CD4-positive, alpha-beta T cell (primary cell): ENCODE measurements around the gene KCNH2. TPM values are rescaled to one million over a fixed set of nuclear protein-coding genes. Genes with fewer than 3 reads are reported as not detected.

ENCODE experiments used
- ATAC-seq: fragments of 200-7000 bp; cut with Tn5 transposase; one replicate; pipeline ENCODE4 v1.10.0; 2022; ENCODE audit warnings: mild to moderate bottlenecking; ENCODE audit not compliant: poor library complexity
- CTCF ChIA-PET: fragments of 350-600 bp; sonication (Branson Sonifier 250); formaldehyde crosslinking; loops from one replicate; lab custom pipeline; 2021; ENCODE audit warnings: antibody characterized with exemption, inconsistent platforms; lab: Charles Lee
- POLR2A ChIA-PET: fragments of 350-600 bp; sonication (Branson Sonifier 250); formaldehyde crosslinking; loops from one replicate; lab custom pipeline; 2021; ENCODE audit warnings: antibody characterized with exemption, inconsistent platforms; lab: Charles Lee
- DNase-seq, 14 experiments: peaks; one replicate each; pipeline ENCODE4 v3.0.0-alpha.2; 2013 to 2020; ENCODE audit warnings: mixed read lengths in 2 of 14
- H3K27ac ChIP-seq, 2 donors: one replicate each; pipeline versions ENCODE4 v1.5.1 to v1.7.0; 2013; ENCODE audit warnings: low read length in 2 of 2, low read depth in 1 of 2, mild to moderate bottlenecking in 1 of 2
- H3K27me3 ChIP-seq, 2 experiments: 1 replicate in 1 of 2; 2 replicates in 1 of 2; pipeline versions ENCODE4 v1.6.1 to v1.7.0; 2013; ENCODE audit warnings: low read length in 2 of 2, control low read depth in 1 of 2, mild to moderate bottlenecking in 1 of 2, moderate library complexity in 1 of 2; ENCODE audit not compliant: insufficient read depth in 2 of 2, control insufficient read depth in 1 of 2
- H3K36me3 ChIP-seq: one replicate; pipeline ENCODE4 v1.6.1; 2013; ENCODE audit warnings: low read length, control low read depth; ENCODE audit not compliant: insufficient read depth
- H3K4me1 ChIP-seq: one replicate; pipeline ENCODE4 v1.6.1; 2013; ENCODE audit warnings: low read length, control low read depth; ENCODE audit not compliant: insufficient read depth
- H3K4me3 ChIP-seq: one replicate; pipeline ENCODE4 v1.5.1; 2013; ENCODE audit warnings: mild to moderate bottlenecking, low read length, moderate library complexity
- H3K9me3 ChIP-seq, 2 experiments: 1 replicate in 1 of 2; 2 replicates in 1 of 2; pipeline versions ENCODE4 v1.6.1 to v1.7.0; 2013; ENCODE audit warnings: low read length in 2 of 2, mild to moderate bottlenecking in 2 of 2, control low read depth in 1 of 2, moderate library complexity in 1 of 2; ENCODE audit not compliant: control insufficient read depth in 1 of 2, insufficient read depth in 1 of 2
- H3K27ac Mint-ChIP-seq: one replicate; pipeline ENCODE4 v1.8.0; 2020; ENCODE audit warnings: mixed read lengths
- H3K27me3 Mint-ChIP-seq: one replicate; pipeline ENCODE4 v1.8.0; 2021; ENCODE audit warnings: mixed read lengths
- H3K36me3 Mint-ChIP-seq: one replicate; pipeline ENCODE4 v1.8.0; 2021; ENCODE audit warnings: low read depth, mixed read lengths
- H3K4me1 Mint-ChIP-seq: one replicate; pipeline ENCODE4 v1.8.0; 2021; ENCODE audit warnings: low read depth, mixed read lengths
- H3K4me3 Mint-ChIP-seq: one replicate; pipeline ENCODE4 v1.8.0; 2020; ENCODE audit warnings: mild to moderate bottlenecking, mixed read lengths
- H3K9me3 Mint-ChIP-seq: one replicate; pipeline ENCODE4 v1.8.0; 2020; ENCODE audit warnings: mixed read lengths
- CTCF ChIP-seq: fragments of 200-600 bp; IDR thresholded peaks from one replicate; pipeline ENCODE4 v1.8.0; 2022; ENCODE audit warnings: antibody characterized with exemption, mild to moderate bottlenecking
- intact Hi-C, 2 experiments: fragments of 100-400 bp; cut with DNase I in 1 of 2; cut with micrococcal nuclease in 1 of 2; formaldehyde crosslinking; loops; one replicate each; pipeline versions ENCODE4 v1.15.1 to v1.9.0; 2023 to 2025; cut with DNase I, micrococcal nuclease
- total RNA-seq, 174 experiments: library from RNA in 2 of 174; stranded (reverse) in 2 of 174; gene quantifications; one replicate each; pipeline ENCODE4 v1.2.3 and lab custom pipeline; 2021 to 2026

KCNH2 gene
- total RNA-seq, 2 experiments from 2014 or later: 1.9 to 2.3 TPM

GRCh38 chr7:150939052-150939451, 39.1 kb downstream of the KCNH2 start:
- intact Hi-C loops: no loop called here
- H3K4me1 Mint-ChIP-seq: peaks cover 51% of the 10 kb centered on the region
- peak overlapping the region; percentile 30 for H3K27ac Mint-ChIP-seq
- H3K4me3 Mint-ChIP-seq: peak overlapping the region; percentile 34
- Histone ChIP-seq H3K27ac (no peak overlapping the region), H3K4me3 (no peak overlapping the region), H3K4me1 (peaks cover 51% of the 10 kb centered on the region), H3K9me3 (no peaks in the 10 kb centered on the region), H3K27me3 (no peaks in the 10 kb centered on the region), H3K36me3 (no peaks in the 10 kb centered on the region)
- DNase-seq (peak in 1 of 14 experiments; percentile 10), ATAC-seq (no peak)
- H3K27me3 Mint-ChIP-seq: no peaks in the 10 kb centered on the region
- POLR2A ChIA-PET: no interaction called here
- CTCF ChIA-PET: no interaction called here
- no peaks in the 10 kb centered on the region for H3K9me3 Mint-ChIP-seq
- no peak for TF ChIP-seq CTCF
- no peaks in the 10 kb centered on the region for H3K36me3 Mint-ChIP-seq

GRCh38 chr7:150938566-150938965, 39.6 kb downstream of the KCNH2 start:
- H3K27me3 ChIP-seq: no peaks in the 10 kb centered on the region
- no peaks in the 10 kb centered on the region for H3K36me3 Mint-ChIP-seq
- DNase-seq (no peak), ATAC-seq (no peak)
- peaks cover 51% of the 10 kb centered on the region for H3K4me1 ChIP-seq
- no peak overlapping the region for H3K27ac ChIP-seq
- intact Hi-C loops: no loop called here
- H3K27ac Mint-ChIP-seq: peak overlapping the region; percentile 72
- CTCF ChIA-PET: no interaction called here
- H3K9me3 Mint-ChIP-seq: no peaks in the 10 kb centered on the region
- peak overlapping the region; percentile 74 for H3K4me3 Mint-ChIP-seq
- no peak for TF ChIP-seq CTCF
- no peaks in the 10 kb centered on the region for H3K36me3 ChIP-seq
- no peaks in the 10 kb centered on the region for H3K9me3 ChIP-seq
- POLR2A ChIA-PET: interaction anchor here (0.9 kb wide), 1 partner anchor 29 kb away, joined by 3 read pairs; no protein-coding TSS in a partner anchor
- H3K4me1 Mint-ChIP-seq: peaks cover 51% of the 10 kb centered on the region
- no peaks in the 10 kb centered on the region for H3K27me3 Mint-ChIP-seq
- no peak overlapping the region for H3K4me3 ChIP-seq

DNA sequence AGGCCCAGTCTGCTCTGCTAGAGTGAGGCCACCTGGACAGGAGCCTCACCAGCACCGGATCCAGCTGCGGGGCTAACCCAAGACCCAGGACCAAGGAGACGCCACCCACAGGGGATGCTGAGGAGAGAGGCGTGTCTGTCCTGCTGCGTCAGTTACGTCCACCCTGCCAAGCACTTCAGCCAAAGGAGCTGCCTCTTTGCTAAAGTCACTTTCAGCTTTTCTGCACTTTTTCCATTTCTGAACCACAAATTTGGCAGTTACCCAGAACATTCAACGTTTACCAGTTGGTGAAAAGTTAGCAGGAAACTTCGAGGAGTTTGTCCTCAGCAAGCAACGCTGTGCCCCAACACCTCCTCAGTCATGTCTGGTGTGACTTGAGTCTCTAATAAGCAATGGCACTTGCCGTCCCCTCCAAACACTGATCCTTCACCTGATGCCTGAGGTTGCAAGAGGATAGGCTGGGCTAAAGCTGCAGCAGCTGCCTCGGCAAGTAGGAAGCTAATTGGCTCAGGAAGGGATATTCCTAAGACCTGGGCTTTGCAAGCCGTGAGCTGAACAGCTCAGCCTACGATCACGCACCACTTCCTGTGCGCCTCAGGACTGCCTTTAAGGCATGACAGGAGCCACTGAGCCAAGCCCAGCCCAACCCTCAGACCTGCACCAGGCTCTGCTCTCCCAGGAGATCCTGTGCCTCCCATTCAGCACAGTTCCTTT, 40.1 kb downstream of the KCNH2 start:
- no peaks in the 10 kb centered on the region for H3K27me3 Mint-ChIP-seq
- ATAC-seq: peak; percentile 75
- H3K4me3 Mint-ChIP-seq: peak overlapping the region; percentile 74
- H3K27ac Mint-ChIP-seq: peak overlapping the region; percentile 72
- no peaks in the 10 kb centered on the region for H3K27me3 ChIP-seq
- peak overlapping the region in 1 of 2 donors; percentile 38 for H3K27ac ChIP-seq
- peaks cover 45% of the 10 kb centered on the region for H3K4me1 Mint-ChIP-seq
- H3K9me3 ChIP-seq: no peaks in the 10 kb centered on the region
- CTCF ChIA-PET: no interaction called here
- peak in 10 of 14 experiments; percentile 13 to 58 (median 32) for DNase-seq
- no peaks in the 10 kb centered on the region for H3K36me3 ChIP-seq
- intact Hi-C loops: no loop called here
- H3K4me3 ChIP-seq: peak overlapping the region; percentile 13
- no peaks in the 10 kb centered on the region for H3K9me3 Mint-ChIP-seq
- TF ChIP-seq CTCF: no peak
- peaks cover 47% of the 10 kb centered on the region for H3K4me1 ChIP-seq
- POLR2A ChIA-PET: interaction anchor here (0.7 to 0.9 kb wide), 2 partner anchors 29 to 41 kb away, joined by 3 read pairs; no protein-coding TSS in a partner anchor
- no peaks in the 10 kb centered on the region for H3K36me3 Mint-ChIP-seq
